Aorta (tissue), 5 donors: Measurements from ENCODE around the gene SERPINA3. TPM values are rescaled to one million over a fixed set of nuclear protein-coding genes. Genes with fewer than 3 reads are reported as not detected.
A peak's percentile ranks its signal among the peaks of the same experiment; 100 is the strongest.

Experiments
- ATAC-seq: fragments of 200-7000 bp; cut with Tn5 transposase; one replicate; pipeline ENCODE4 v1.9.1; 2022; ENCODE audit warnings: moderate library complexity; ENCODE audit not compliant: low FRiP score
- DNase-seq, 2 donors: peaks; one replicate each; pipeline ENCODE4 v3.0.0-alpha.2; 2020
- H3K27ac ChIP-seq, 2 donors: one replicate each; pipeline ENCODE4 v1.5.1; 2013; ENCODE audit warnings: low read length in 2 of 2, mild to moderate bottlenecking in 2 of 2, moderate library complexity in 2 of 2, control low read depth in 1 of 2, inconsistent platforms in 1 of 2, low read depth in 1 of 2
- H3K27me3 ChIP-seq, 2 donors: one replicate each; pipeline ENCODE4 v1.6.1; 2013; ENCODE audit warnings: control low read depth in 1 of 2, low read length in 1 of 2, mild to moderate bottlenecking in 1 of 2, moderate library complexity in 1 of 2; ENCODE audit not compliant: insufficient read depth in 2 of 2, control insufficient read depth in 1 of 2
- H3K36me3 ChIP-seq, 2 donors: one replicate each; pipeline ENCODE4 v1.6.1; 2013; ENCODE audit warnings: control low read depth in 1 of 2, low read length in 1 of 2, mild to moderate bottlenecking in 1 of 2; ENCODE audit not compliant: insufficient read depth in 2 of 2, control insufficient read depth in 1 of 2
- H3K4me1 ChIP-seq, 2 donors: one replicate each; pipeline ENCODE4 v1.6.1; 2013; ENCODE audit warnings: low read length in 2 of 2, control low read depth in 1 of 2, mild to moderate bottlenecking in 1 of 2, moderate library complexity in 1 of 2; ENCODE audit not compliant: insufficient read depth in 2 of 2, control insufficient read depth in 1 of 2
- H3K4me3 ChIP-seq, 2 donors: one replicate each; pipeline ENCODE4 v1.5.1; 2013; ENCODE audit warnings: low read length in 2 of 2, control low read depth in 1 of 2, mild to moderate bottlenecking in 1 of 2
- H3K9me3 ChIP-seq: one replicate; pipeline ENCODE4 v1.6.1; 2013; ENCODE audit warnings: mild to moderate bottlenecking, low read length; ENCODE audit not compliant: control insufficient read depth
- WGBS, 2 donors: extraction: QIAGEN DNeasy Blood & Tissue Kit; methylation state at CpG; one replicate each; pipeline ENCODE4 v1.1.7; 2013; 5-methylcytosine and 5-hydroxymethylcytosine counted together
- intact Hi-C, 2 donors: fragments of 100-400 bp; cut with DNase I; formaldehyde crosslinking; loops; one replicate each; pipeline versions ENCODE4 v1.14.2 to v1.15.0; 2022
- polyA plus RNA-seq, 2 donors: library from polyadenylated mRNA; stranded (reverse); fragments of 200-250 nt; gene quantifications; one replicate each; pipeline ENCODE4 v1.2.3, GENCODE V29; 2013
- total RNA-seq, 2 donors: library from RNA; stranded (reverse); fragmentation: NEBNext Ultra II Directional; extraction: Animal tissue kit (Norgen Biotek cat#: 25700); gene quantifications; one replicate each; pipeline ENCODE4 v1.2.1, GENCODE V29; 2021
- donor health status: healthy with polysubstance abuse.
- donor health status: Bipolar disorder and iron deficiency.
- donor health status: DM: no; HTN: no; CAD: no.
- donor health status: DM: no; HTN: no; CAD: no.
- donor health status: DM: yes; HTN: yes; CAD: no.

SERPINA3 gene
- total and polyA plus RNA-seq, 4 donors: 53.2 to 220 (median 159) TPM

DNA sequence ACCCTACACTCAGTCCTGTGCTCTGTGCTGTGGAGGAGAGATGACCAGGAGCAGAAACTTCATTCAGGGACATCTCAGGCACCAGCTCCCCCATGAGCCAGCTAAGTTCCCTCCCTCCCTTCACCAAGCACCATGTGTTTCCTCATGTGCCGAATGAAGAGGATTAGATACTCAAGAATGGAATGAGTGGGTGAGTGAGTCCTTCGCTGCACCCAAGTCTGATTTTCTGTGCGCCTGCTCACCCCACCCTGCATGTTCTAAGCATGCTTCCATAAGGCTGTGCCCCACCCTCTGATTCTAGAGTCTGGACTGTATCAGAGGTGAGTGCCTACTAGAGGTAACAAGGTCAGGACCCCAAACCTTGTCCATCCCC lies 18.8 kb upstream of the SERPINA3 start:
- Histone ChIP-seq H3K4me1 (no peaks in the 10 kb centered on the region), H3K36me3 (no peaks in the 10 kb centered on the region), H3K9me3 (no peaks in the 10 kb centered on the region), H3K27me3 (no peaks in the 10 kb centered on the region), H3K27ac (no peak overlapping the region), H3K4me3 (no peak overlapping the region)
- 85 to 88% methylated on average over 3 of the region's 3 CpGs for WGBS, 2 donors
- intact Hi-C loops: no loop called here
- ATAC-seq (no peak), DNase-seq (no peak)

DNA sequence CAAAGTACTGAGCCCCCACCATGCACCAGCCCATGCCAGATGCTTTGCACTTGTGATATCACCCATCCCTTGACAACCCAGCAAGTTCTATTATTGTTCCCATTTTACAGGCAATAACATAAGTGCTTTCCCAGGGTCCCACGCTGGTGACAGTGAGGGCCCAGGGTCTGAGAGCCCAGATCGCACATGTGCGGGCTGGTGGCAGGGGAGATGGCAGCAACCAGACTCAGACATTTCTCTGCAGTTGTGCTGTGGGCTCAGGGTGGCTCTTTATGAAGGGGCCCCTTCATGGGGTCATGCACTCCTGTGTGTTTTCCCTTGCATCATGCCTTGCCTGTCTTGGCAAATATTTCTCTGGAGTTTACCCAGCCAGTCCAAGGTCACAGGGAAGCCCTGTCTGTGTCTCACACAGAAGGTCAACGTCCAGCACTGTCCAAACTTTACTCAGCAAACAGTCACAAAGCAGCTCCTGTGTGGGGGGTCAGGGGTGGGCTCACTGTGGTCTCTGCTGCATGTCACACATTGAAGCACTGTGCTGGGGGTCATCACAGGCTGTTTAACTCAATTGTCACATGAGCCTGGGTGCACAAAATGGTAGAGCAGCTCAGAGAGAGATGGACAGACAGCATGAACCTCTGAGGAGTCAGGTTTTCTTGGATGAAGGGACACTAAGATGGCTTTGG lies 18.3 kb upstream of the SERPINA3 start:
- peak in 1 of 2 donors; percentile 35 for DNase-seq
- intact Hi-C loops: no loop called here
- WGBS, 2 donors: 75 to 77% methylated on average over 4 of the region's 4 CpGs

DNA sequence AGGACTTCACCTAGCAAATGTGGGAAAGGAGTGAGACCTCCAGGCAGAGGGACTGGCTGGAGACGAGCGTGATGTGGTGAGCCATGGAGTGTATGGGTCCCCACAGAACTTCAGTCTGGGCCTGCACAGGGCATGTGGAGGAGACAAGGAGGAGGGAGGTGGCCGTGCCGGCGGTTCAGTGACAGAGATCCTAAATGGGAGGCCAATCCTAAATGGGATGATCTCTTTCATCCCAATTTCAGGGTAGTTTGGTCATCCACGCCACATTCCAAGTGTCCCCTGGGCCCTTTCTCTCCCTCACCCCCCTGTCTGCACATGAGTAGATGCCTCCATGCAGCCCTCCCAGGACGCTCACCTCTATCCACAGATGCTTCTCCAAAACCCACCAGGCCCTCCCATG lies 17.8 kb upstream of the SERPINA3 start:
- DNase-seq: peak in 1 of 2 donors; percentile 52
- 86 to 90% methylated on average over 7 of the region's 7 CpGs for WGBS, 2 donors

More for the DNA sequence above, 18.3 kb upstream of the SERPINA3 start:
- ATAC-seq: no peak
- Histone ChIP-seq H3K27ac (no peak overlapping the region), H3K27me3 (no peaks in the 10 kb centered on the region), H3K36me3 (no peaks in the 10 kb centered on the region), H3K9me3 (no peaks in the 10 kb centered on the region), H3K4me1 (no peaks in the 10 kb centered on the region), H3K4me3 (no peak overlapping the region)

DNA sequence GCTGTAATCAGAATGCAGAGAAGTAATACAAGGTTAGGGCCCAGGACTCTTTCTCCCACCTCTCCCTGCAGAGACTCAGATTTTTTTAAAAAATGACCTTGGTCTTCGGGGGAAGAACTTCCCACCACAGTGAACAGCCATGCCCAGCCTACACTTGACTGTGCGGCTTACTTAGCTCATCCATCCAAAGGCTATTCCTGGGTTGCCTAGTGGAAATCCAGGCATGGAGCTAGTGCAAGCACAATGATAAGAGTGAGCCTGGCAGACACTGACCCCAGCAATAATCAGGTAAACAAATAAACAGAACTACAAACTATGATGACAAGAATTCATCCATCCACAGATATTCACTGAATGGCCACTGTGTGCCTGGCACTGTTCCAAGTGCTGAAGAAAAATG lies 16.3 kb upstream of the SERPINA3 start:
- no peak overlapping the region for H3K27ac ChIP-seq

More for the DNA sequence above, 17.8 kb upstream of the SERPINA3 start:
- Histone ChIP-seq H3K27me3 (no peaks in the 10 kb centered on the region), H3K27ac (no peak overlapping the region), H3K9me3 (no peaks in the 10 kb centered on the region), H3K36me3 (no peaks in the 10 kb centered on the region), H3K4me1 (no peaks in the 10 kb centered on the region), H3K4me3 (no peak overlapping the region)
- intact Hi-C loops: no loop called here
- ATAC-seq: no peak

GRCh38 chr14:94596361-94596760 lies 15.8 kb upstream of the SERPINA3 start:
- ATAC-seq: no peak
- intact Hi-C loops: no loop called here
- Histone ChIP-seq H3K27me3 (no peaks in the 10 kb centered on the region), H3K4me3 (no peak overlapping the region), H3K36me3 (no peaks in the 10 kb centered on the region), H3K27ac (no peak overlapping the region), H3K4me1 (peaks cover 2 to 4% of the 10 kb centered on the region in 2 donors), H3K9me3 (no peaks in the 10 kb centered on the region)
- peak in 1 of 2 donors; percentile 57 for DNase-seq
- 84 to 92% methylated on average over 9 of the region's 9 CpGs for WGBS, 2 donors

More for the DNA sequence above, 16.3 kb upstream of the SERPINA3 start:
- intact Hi-C loops: no loop called here
- H3K4me1 ChIP-seq: peaks cover 2 to 4% of the 10 kb centered on the region in 2 donors
- H3K4me3 ChIP-seq: no peak overlapping the region
- no peaks in the 10 kb centered on the region for H3K36me3 ChIP-seq
- ATAC-seq: no peak
- peak in 1 of 2 donors; percentile 2 for DNase-seq
- no peaks in the 10 kb centered on the region for H3K9me3 ChIP-seq
- H3K27me3 ChIP-seq: no peaks in the 10 kb centered on the region
- 77 to 83% methylated on average over 2 of the region's 2 CpGs for WGBS, 2 donors

DNA sequence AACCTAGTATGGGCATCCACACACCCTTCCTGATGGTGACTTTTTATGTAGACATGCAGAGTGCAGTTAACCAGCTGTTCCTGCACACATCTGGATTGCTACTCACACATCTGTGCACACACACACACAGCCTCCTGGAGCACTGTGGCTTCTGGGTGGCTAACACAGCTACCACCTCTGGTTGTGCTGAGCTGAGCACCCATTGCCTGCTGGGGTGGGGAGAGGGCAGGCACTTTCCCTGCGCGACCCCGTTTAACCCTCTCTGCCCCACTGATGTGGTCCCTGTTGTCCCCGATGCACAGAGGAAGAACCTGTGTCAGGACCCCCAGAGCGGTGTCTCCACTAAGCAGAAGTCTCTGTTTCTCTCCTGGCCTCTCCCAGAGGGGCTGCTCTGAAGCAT lies 14.4 kb upstream of the SERPINA3 start:
- WGBS, 2 donors: 84 to 88% methylated on average over 5 of the region's 5 CpGs
- no peak for ATAC-seq
- Histone ChIP-seq H3K27ac (no peak overlapping the region), H3K36me3 (no peaks in the 10 kb centered on the region), H3K4me3 (no peak overlapping the region), H3K9me3 (no peaks in the 10 kb centered on the region), H3K27me3 (no peaks in the 10 kb centered on the region), H3K4me1 (peaks cover 2 to 4% of the 10 kb centered on the region in 2 donors)
- intact Hi-C loops: no loop called here
- DNase-seq: peak in 1 of 2 donors; percentile 28

DNA sequence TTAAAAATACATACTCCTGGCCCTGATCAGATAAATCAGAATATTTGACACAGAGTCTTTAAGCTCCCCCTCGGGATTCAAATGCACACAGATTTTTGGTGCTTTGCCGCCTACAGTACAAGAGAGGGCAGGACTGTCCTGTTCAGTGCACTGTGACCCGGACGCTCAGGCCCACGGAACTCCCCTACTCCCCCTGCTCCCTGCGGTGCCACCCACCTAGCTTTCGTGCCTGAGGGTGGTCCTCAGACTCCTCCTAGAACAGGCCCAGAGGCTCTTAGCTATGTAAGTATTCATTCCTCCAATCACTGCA lies 13.7 kb upstream of the SERPINA3 start:
- H3K4me3 ChIP-seq: no peak overlapping the region
- H3K9me3 ChIP-seq: no peaks in the 10 kb centered on the region
- intact Hi-C loops: no loop called here
- H3K4me1 ChIP-seq: peaks cover 2 to 4% of the 10 kb centered on the region in 2 donors
- DNase-seq (peak in 1 of 2 donors; percentile 49), ATAC-seq (no peak)
- no peaks in the 10 kb centered on the region for H3K27me3 ChIP-seq
- WGBS, 2 donors: 79 to 86% methylated on average over 7 of the region's 7 CpGs
- H3K27ac ChIP-seq: no peak overlapping the region
- no peaks in the 10 kb centered on the region for H3K36me3 ChIP-seq

GRCh38 chr14:94598816-94599655 lies 13.2 kb upstream of the SERPINA3 start:
- Histone ChIP-seq H3K27ac (no peak overlapping the region), H3K27me3 (no peaks in the 10 kb centered on the region), H3K36me3 (no peaks in the 10 kb centered on the region), H3K4me1 (peaks cover 2 to 4% of the 10 kb centered on the region in 2 donors), H3K4me3 (no peak overlapping the region), H3K9me3 (no peaks in the 10 kb centered on the region)
- WGBS, 2 donors: 75 to 79% methylated on average over 11 of the region's 11 CpGs
- DNase-seq (peak; percentile 70 to 71), ATAC-seq (peak; percentile 75)
- intact Hi-C loops: no loop called here

GRCh38 chr14:94599656-94600004 lies 12.6 kb upstream of the SERPINA3 start:
- 62 to 68% methylated on average over 3 of the region's 3 CpGs for WGBS, 2 donors
- DNase-seq (peak in 1 of 2 donors; percentile 60), ATAC-seq (no peak)
- no peaks in the 10 kb centered on the region for H3K36me3 ChIP-seq
- intact Hi-C loops: no loop called here
- H3K27me3 ChIP-seq: no peaks in the 10 kb centered on the region
- H3K4me1 ChIP-seq: peaks cover 2 to 4% of the 10 kb centered on the region in 2 donors
- no peak overlapping the region for H3K27ac ChIP-seq
- H3K4me3 ChIP-seq: no peak overlapping the region
- H3K9me3 ChIP-seq: no peaks in the 10 kb centered on the region
